Kidney epithelial cell (primary cell): Measurements from ENCODE around the gene TTC39C. TPM values are rescaled to one million over a fixed set of nuclear protein-coding genes. Genes with fewer than 3 reads are reported as not detected.
"Not testable (repeated sequence)": the region's sequence is repeated elsewhere in the genome, so short reads cannot be mapped to it uniquely, and the experiment has no call there.

Experiments used
- DNase-seq: peaks from one replicate; pipeline ENCODE4 v3.0.0-alpha.2; 2010; ENCODE audit warnings: low read depth
- H3K27me3 ChIP-seq: 2 replicates; pipeline ENCODE4 v1.6.0; 2011; ENCODE audit warnings: low read length; ENCODE audit not compliant: control insufficient read depth, insufficient read depth
- H3K36me3 ChIP-seq: 2 replicates; pipeline ENCODE4 v1.5.1; 2011; ENCODE audit warnings: low read length; ENCODE audit not compliant: control insufficient read depth, insufficient read depth
- H3K4me3 ChIP-seq: 2 replicates; pipeline ENCODE4 v1.5.1; 2011; ENCODE audit warnings: low read depth, mild to moderate bottlenecking, control low read depth, low read length
- total RNA-seq: library from RNA; depleted of rRNA; stranded (reverse); fragments of >200 nt; gene quantifications from 2 replicates; pipeline ENCODE4 v1.2.3, GENCODE V29; 2015
- TF ChIP-seq, protein P1 (sequence below): IDR thresholded peaks from 2 replicates; pipeline ENCODE4 v1.5.1; 2011; ENCODE audit warnings: mild to moderate bottlenecking, moderate library complexity, low read length, control low read depth, inconsistent platforms; ENCODE audit not compliant: insufficient read depth, poor library complexity, severe bottlenecking

Gene TTC39C
- total RNA-seq, 1 donor from 2014 or later, result 20.5 TPM

DNA sequence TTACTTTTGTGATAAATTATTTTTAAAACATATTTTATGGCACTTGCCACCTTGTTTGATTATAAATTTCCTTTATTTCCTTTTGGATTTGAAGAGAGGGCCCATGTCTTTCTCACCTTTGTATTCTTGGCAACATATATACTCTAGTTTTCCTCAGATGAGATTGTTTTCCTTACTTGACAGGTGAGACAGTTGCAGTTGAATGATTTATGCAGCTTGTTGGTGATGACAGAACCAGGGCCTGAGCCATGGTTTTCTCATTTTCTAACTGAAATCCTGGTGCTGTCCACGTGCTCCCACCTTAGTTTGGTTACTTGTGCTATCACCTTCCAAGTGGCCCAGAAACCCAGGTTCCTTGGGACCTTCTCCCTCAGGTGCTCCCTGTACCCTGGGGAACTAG is 58.2 kb downstream of the TTC39C start:
- Histone ChIP-seq H3K36me3 (no peaks in the 10 kb centered on the region), H3K27me3 (no peaks in the 10 kb centered on the region), H3K4me3 (no peak overlapping the region)
- DNase-seq, result no peak
- TF ChIP-seq, protein P1, sequence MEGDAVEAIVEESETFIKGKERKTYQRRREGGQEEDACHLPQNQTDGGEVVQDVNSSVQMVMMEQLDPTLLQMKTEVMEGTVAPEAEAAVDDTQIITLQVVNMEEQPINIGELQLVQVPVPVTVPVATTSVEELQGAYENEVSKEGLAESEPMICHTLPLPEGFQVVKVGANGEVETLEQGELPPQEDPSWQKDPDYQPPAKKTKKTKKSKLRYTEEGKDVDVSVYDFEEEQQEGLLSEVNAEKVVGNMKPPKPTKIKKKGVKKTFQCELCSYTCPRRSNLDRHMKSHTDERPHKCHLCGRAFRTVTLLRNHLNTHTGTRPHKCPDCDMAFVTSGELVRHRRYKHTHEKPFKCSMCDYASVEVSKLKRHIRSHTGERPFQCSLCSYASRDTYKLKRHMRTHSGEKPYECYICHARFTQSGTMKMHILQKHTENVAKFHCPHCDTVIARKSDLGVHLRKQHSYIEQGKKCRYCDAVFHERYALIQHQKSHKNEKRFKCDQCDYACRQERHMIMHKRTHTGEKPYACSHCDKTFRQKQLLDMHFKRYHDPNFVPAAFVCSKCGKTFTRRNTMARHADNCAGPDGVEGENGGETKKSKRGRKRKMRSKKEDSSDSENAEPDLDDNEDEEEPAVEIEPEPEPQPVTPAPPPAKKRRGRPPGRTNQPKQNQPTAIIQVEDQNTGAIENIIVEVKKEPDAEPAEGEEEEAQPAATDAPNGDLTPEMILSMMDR, result no peak

DNA sequence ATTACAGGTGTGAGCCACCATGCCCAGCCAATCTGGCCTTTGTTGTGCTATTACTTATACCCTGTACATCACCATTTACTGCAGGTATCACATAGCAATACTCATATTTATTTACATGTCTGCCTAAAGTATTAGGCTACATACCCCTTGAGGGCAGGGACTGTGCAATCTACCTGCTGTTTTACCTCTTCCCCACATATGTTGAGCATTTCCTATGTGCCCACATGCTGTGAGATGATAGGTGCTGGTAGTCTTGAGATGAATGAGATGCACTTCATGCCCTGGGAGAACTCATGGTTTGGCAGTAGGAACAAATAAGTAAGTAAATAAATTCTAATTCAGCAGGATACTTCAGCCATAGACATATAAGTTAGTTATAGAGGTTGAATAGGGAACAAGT is 59.2 kb downstream of the TTC39C start:
- DNase-seq, result no peak
- TF ChIP-seq, protein P1, result no peak
- Histone ChIP-seq H3K27me3 (no peaks in the 10 kb centered on the region), H3K4me3 (no peak overlapping the region), H3K36me3 (no peaks in the 10 kb centered on the region)

DNA sequence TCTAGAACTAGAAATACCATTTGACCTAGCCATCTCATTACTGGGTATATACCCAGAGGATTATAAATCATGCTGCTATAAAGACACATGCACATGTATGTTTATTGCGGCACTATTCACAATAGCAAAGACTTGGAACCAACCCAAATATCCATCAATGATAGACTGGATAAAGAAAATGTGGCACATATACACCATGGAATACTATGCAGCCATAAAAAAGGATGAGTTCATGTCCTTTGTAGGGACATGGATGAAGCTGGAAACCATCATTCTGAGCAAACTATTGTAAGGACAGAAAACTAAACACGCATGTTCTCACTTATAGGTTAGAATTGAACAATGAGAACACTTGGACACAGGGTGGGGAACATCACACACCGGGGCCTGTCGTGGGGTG is 60.2 kb downstream of the TTC39C start:
- not testable (repeated sequence) for DNase-seq, H3K27me3 ChIP-seq, H3K4me3 ChIP-seq, H3K36me3 ChIP-seq

DNA sequence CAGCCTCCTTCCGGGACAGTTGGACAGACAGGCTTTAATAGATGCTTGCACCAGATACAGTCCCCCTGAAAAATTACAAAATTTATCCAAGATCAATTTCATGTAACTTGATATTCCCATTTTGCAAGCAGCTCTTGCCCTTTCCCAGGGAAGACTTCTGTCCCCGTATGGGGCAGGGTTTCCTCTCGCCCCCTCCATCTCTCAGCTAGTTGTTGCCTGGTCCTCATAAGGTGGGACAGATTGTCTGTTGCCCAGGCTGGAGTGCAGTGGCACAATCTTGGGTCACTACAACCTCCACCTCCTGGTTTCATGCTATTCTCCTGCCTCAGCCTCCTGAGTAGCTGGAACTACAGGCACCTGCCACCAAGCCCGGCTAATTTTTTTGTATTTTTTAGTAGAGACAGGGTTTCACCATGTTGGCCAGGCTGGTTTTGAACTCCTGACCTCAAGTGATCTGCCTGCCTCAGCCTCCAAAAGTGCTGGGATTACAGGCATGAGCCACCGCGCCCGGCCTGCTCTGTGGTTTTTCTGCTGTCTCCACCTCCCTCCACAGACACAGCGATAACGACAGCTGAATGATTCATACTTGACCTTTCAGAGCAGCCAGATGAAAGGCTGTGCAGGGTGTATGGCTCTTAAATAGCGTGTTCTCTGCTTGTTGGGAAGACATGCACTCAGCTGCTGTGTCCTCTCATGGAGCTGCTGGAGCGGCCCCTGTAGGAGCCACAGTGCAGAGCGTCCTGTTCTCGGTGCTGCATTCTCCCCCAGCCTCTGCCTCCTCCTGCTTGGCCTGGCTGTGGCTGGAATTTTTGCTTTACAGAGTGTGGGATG is 61.4 kb downstream of the TTC39C start:
- H3K27me3 ChIP-seq, result no peaks in the 10 kb centered on the region
- H3K36me3 ChIP-seq, result no peaks in the 10 kb centered on the region
- TF ChIP-seq, protein P1, result peak; percentile 34
- DNase-seq, result peak; percentile 78
- H3K4me3 ChIP-seq, result no peak overlapping the region

DNA sequence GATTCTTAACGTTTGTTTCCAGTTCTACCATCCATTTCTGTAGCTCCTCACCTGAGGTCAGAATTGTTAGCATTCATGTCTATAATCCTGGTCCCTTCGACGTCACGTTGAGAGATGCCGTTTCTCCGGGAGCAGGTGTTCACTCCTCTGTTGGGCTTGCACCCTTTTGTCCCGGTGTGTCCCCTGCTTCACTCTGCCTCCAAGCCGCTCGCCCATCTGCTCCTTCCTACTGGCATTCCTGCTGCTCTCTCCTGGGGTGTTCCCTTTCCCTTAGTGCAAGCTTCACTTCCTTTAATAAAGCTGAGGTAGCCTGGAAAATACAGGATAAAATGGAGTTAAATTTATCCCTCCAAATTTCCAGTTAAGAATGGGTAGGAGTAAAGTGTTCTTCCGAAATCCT is 62.4 kb downstream of the TTC39C start:
- Histone ChIP-seq H3K27me3 (no peaks in the 10 kb centered on the region), H3K36me3 (no peaks in the 10 kb centered on the region), H3K4me3 (no peak overlapping the region)
- no peak for DNase-seq
- TF ChIP-seq, protein P1, result no peak

DNA sequence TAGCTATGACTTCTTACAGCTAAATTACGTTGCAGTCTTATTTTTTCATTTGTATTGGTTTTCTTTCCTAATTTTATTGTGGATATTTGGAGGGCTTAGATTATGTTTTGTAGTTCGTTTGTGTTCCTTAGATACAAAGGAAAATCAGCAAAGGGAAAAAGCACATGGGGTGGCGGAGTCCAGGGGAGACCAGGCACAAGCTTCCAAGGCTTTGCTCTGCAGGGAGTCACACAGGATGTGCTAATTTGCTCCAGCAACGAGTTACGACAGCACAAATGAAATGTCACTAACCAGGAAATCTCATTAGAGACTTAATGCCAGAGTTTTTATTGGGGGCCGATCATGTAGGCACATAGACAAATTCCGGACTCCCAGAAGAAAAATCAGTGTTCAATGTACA is 63.8 kb downstream of the TTC39C start:
- no peaks in the 10 kb centered on the region for H3K36me3 ChIP-seq
- DNase-seq, result no peak
- H3K4me3 ChIP-seq, result no peak overlapping the region
- no peaks in the 10 kb centered on the region for H3K27me3 ChIP-seq
- TF ChIP-seq, protein P1, result no peak
